Endodermal cell (in vitro differentiated cells): ENCODE measurements around the gene ADGRB2. TPM values are rescaled to one million over a fixed set of nuclear protein-coding genes. Genes with fewer than 3 reads are reported as not detected.

Experiments
- DNase-seq: peaks from one replicate; pipeline ENCODE4 v3.0.0-alpha.2; 2017
- H3K27ac ChIP-seq: 2 replicates; pipeline ENCODE4 v1.5.1; 2013; ENCODE audit warnings: mild to moderate bottlenecking, low read depth, low read length, moderate library complexity
- H3K27me3 ChIP-seq: 2 replicates; pipeline ENCODE4 v1.6.1; 2013; ENCODE audit warnings: mild to moderate bottlenecking, low read length, moderate library complexity; ENCODE audit not compliant: insufficient read depth, control insufficient read depth, poor library complexity, severe bottlenecking
- H3K36me3 ChIP-seq: 2 replicates; pipeline ENCODE4 v1.7.0; 2013; ENCODE audit warnings: mild to moderate bottlenecking, low read length, moderate library complexity; ENCODE audit not compliant: control insufficient read depth, insufficient read depth
- H3K4me1 ChIP-seq: one replicate; pipeline ENCODE4 v1.7.0; 2013; ENCODE audit warnings: low read length; ENCODE audit not compliant: control insufficient read depth, insufficient read depth
- H3K4me3 ChIP-seq: 2 replicates; pipeline ENCODE4 v1.5.1; 2013; ENCODE audit warnings: mild to moderate bottlenecking, low read length, moderate library complexity
- H3K9ac ChIP-seq: 2 replicates; pipeline ENCODE4 v1.6.1; 2013; ENCODE audit warnings: mild to moderate bottlenecking, low read length, moderate library complexity; ENCODE audit not compliant: poor library complexity, severe bottlenecking; ENCODE audit errors: extremely low read depth
- H3K9me3 ChIP-seq: 2 replicates; pipeline ENCODE4 v1.6.1; 2013; ENCODE audit warnings: mild to moderate bottlenecking, low read length, moderate library complexity; ENCODE audit not compliant: control insufficient read depth
- H3K27ac Mint-ChIP-seq: 2 replicates; pipeline ENCODE4 v1.8.0; 2020; ENCODE audit warnings: mixed read lengths
- H3K27me3 Mint-ChIP-seq: 2 replicates; pipeline ENCODE4 v1.8.0; 2021; ENCODE audit warnings: mild to moderate bottlenecking, mixed read lengths; ENCODE audit not compliant: insufficient read depth
- H3K36me3 Mint-ChIP-seq: 2 replicates; pipeline ENCODE4 v1.8.0; 2020; ENCODE audit warnings: low read depth, mixed read lengths
- H3K4me1 Mint-ChIP-seq: 2 replicates; pipeline ENCODE4 v1.8.0; 2020; ENCODE audit warnings: mixed read lengths
- H3K4me3 Mint-ChIP-seq: 2 replicates; pipeline ENCODE4 v1.8.0; 2020; ENCODE audit warnings: mild to moderate bottlenecking, moderate library complexity, mixed read lengths
- H3K9me3 Mint-ChIP-seq: 2 replicates; pipeline ENCODE4 v1.8.0; 2020; ENCODE audit warnings: mild to moderate bottlenecking, mixed read lengths
- WGBS, 2 experiments: methylation state at CpG; one replicate each; pipeline versions ENCODE4 v1.1.5 to v1.1.7; 2013; ENCODE audit warnings: missing lambda C conversion rate in 2 of 2, mixed read lengths in 1 of 2; ENCODE audit not compliant: insufficient coverage in 1 of 2, insufficient read length in 1 of 2; 5-methylcytosine and 5-hydroxymethylcytosine counted together
- total RNA-seq, 2 donors: library from RNA; stranded (reverse); fragmentation: NEBNext Ultra II Directional in 1 of 2; extraction: Animal tissue kit (Norgen Biotek cat#: 25700) in 1 of 2; gene quantifications; 2 replicates in 1 of 2; 3 replicates in 1 of 2; pipeline ENCODE4 v1.2.1, GENCODE V29; 2021
- TF ChIP-seq, protein P1 (sequence below): fragments of 200-600 bp; sonication (generic); conservative IDR thresholded peaks from 2 replicates; pipeline ENCODE4 v1.5.0; 2021; ENCODE audit warnings: antibody characterized with exemption, mild to moderate bottlenecking

Gene ADGRB2
- total RNA-seq, 2 donors from 2014 or later = 13.1 to 22.7 TPM

DNA sequence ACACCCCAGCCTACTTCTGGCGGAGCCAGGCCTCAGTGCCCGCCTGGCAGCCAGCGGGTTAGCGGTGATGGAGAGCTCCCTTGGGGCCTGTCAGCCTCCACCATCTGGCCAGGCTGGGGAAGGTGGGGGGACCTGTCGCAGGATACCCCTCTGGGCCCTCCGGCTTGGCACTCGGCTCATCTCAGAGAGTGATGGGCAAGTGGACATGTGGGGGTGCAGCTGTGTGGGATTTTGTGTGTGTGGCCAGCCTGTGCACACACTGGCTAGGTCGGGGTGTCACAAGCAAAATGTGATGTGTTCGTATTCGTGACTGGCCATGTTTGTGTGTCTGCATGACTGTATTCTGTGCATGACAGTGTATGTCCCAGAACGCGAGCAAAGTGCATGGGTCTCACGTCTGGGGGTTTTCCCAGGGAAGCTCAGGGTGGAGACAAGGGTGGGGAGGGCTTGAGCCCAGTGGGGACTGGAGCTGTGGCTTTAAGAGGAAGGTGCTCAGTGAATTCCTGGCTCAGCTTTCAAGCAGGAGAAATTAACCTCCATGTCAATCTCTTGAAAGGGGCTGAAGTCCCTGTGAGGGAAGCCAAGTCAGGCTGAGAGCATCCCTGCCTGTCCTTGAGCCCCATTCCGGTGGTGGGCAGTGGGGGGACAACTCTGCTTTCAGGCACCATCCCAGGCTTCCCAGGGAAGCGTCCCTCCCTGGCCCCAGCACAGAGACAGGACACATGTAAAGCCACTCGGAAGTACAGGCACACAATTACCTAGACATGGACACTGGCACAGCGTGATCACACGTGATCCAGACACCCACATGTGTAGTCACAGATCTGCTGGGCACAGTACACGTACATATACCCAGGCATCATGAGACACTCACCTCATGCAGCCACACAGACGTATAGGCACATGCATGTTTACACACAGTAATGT is 21.1 kb upstream of the ADGRB2 start:
- Histone ChIP-seq H3K9ac (no peak overlapping the region), H3K4me3 (no peak overlapping the region), H3K9me3 (no peaks in the 10 kb centered on the region), H3K27ac (no peak overlapping the region), H3K27me3 (no peaks in the 10 kb centered on the region), H3K4me1 (peaks cover 29% of the 10 kb centered on the region), H3K36me3 (no peaks in the 10 kb centered on the region)
- H3K9me3 Mint-ChIP-seq = no peaks in the 10 kb centered on the region
- H3K36me3 Mint-ChIP-seq = no peaks in the 10 kb centered on the region
- H3K4me1 Mint-ChIP-seq = peaks cover 30% of the 10 kb centered on the region
- WGBS, 2 experiments = 85 to 93% methylated on average over 12 to 20 of the region's 20 CpGs
- peaks cover 6% of the 10 kb centered on the region for H3K27me3 Mint-ChIP-seq
- TF ChIP-seq, protein P1, sequence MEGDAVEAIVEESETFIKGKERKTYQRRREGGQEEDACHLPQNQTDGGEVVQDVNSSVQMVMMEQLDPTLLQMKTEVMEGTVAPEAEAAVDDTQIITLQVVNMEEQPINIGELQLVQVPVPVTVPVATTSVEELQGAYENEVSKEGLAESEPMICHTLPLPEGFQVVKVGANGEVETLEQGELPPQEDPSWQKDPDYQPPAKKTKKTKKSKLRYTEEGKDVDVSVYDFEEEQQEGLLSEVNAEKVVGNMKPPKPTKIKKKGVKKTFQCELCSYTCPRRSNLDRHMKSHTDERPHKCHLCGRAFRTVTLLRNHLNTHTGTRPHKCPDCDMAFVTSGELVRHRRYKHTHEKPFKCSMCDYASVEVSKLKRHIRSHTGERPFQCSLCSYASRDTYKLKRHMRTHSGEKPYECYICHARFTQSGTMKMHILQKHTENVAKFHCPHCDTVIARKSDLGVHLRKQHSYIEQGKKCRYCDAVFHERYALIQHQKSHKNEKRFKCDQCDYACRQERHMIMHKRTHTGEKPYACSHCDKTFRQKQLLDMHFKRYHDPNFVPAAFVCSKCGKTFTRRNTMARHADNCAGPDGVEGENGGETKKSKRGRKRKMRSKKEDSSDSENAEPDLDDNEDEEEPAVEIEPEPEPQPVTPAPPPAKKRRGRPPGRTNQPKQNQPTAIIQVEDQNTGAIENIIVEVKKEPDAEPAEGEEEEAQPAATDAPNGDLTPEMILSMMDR = no peak
- peak; percentile 41 for DNase-seq
- H3K4me3 Mint-ChIP-seq = no peak overlapping the region
- H3K27ac Mint-ChIP-seq = no peak overlapping the region

DNA sequence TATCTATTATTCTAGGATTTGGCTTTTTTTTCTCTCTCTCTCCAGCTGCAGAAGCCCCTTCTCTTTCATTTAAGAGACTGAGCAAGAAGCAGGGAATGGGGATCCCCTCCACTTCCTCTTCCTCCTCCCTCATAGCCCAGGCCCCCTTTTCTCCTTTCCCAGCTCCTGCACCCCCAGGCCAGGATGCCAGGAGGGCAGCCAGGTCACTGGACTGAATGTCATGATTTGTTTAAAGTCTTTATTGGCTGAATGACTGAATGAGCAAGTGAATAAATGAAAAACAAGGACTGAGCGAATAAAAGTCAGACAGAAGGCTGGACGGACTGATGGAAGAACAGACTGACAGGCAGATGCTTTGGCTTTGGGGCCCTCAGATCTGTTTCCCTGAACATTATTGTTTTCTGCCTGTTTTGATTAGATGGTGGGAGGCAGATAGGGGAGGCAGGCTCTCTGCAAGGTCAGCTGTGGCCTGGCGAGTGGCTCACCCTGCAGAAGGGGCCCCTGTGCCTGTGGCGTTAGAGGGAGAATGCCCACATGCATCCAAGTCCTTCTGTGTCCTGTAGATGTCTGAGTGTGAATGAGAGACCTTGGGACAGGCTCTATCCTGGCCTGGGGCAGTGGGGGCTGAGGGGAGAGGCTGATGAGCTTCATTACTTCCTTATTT is 20.3 kb upstream of the ADGRB2 start:
- no peaks in the 10 kb centered on the region for H3K36me3 ChIP-seq
- TF ChIP-seq, protein P1 = no peak
- H3K4me3 ChIP-seq = no peak overlapping the region
- no peaks in the 10 kb centered on the region for H3K27me3 ChIP-seq
- H3K9me3 ChIP-seq = no peaks in the 10 kb centered on the region
- Mint-ChIP-seq H3K9me3 (no peaks in the 10 kb centered on the region), H3K4me1 (peaks cover 30% of the 10 kb centered on the region), H3K27ac (no peak overlapping the region), H3K27me3 (peaks cover under 1% of the 10 kb centered on the region), H3K36me3 (no peaks in the 10 kb centered on the region), H3K4me3 (no peak overlapping the region)
- 86 to 95% methylated on average over 2 to 4 of the region's 4 CpGs for WGBS, 2 experiments
- no peak overlapping the region for H3K9ac ChIP-seq
- no peak overlapping the region for H3K27ac ChIP-seq
- H3K4me1 ChIP-seq = peaks cover 28% of the 10 kb centered on the region
- DNase-seq = peak; percentile 48

DNA sequence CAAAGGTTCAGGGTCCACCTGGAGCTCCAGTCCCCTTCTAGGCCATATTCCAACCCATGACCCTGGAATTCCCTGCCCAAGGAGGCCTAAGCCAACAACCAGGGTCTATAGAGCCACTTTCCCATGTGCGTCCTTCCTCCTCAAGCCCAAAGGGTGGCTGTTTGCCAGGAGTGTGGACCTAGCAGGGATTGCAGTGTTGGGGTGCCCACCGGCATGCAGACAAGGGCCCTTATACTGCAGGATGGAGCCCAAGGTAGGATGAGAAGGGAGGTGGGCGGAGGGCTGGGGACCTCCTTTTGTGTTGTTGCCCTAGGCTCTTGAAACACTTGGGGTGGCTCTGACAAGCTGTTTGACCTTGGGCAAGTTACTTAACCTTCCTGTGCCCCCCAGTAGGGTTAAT is 19.7 kb upstream of the ADGRB2 start:
- no peak overlapping the region for H3K4me3 ChIP-seq
- H3K27ac ChIP-seq = no peak overlapping the region
- Mint-ChIP-seq H3K36me3 (no peaks in the 10 kb centered on the region), H3K9me3 (no peaks in the 10 kb centered on the region), H3K27me3 (no peaks in the 10 kb centered on the region), H3K4me1 (peaks cover 30% of the 10 kb centered on the region), H3K4me3 (no peak overlapping the region), H3K27ac (no peak overlapping the region)
- H3K27me3 ChIP-seq = no peaks in the 10 kb centered on the region
- H3K9me3 ChIP-seq = no peaks in the 10 kb centered on the region
- DNase-seq = peak; percentile 41
- TF ChIP-seq, protein P1 = no peak
- H3K36me3 ChIP-seq = no peaks in the 10 kb centered on the region
- 84 to 92% methylated on average over 3 of the region's 3 CpGs for WGBS, 2 experiments
- no peak overlapping the region for H3K9ac ChIP-seq
- H3K4me1 ChIP-seq = peaks cover 26% of the 10 kb centered on the region
